H9 (cell line): Measurements from ENCODE around the gene FHIT. TPM values are rescaled to one million over a fixed set of nuclear protein-coding genes. Genes with fewer than 3 reads are reported as not detected.

Experiments used
- DNase-seq: peaks from one replicate; pipeline ENCODE4 v3.0.0-alpha.2; 2017
- H2AFZ ChIP-seq: one replicate; pipeline ENCODE4 v1.6.1; 2013; ENCODE audit warnings: mild to moderate bottlenecking, low read length, control low read depth, moderate library complexity
- H2AK5ac ChIP-seq: 2 replicates; pipeline ENCODE4 v1.6.1; 2013; ENCODE audit warnings: low read length, control low read depth, mixed read lengths; ENCODE audit not compliant: insufficient read length
- H2BK120ac ChIP-seq: one replicate; pipeline ENCODE4 v1.6.1; 2013; ENCODE audit warnings: low read depth, mild to moderate bottlenecking, low read length, control low read depth, inconsistent platforms; ENCODE audit not compliant: poor library complexity, severe bottlenecking
- H2BK12ac ChIP-seq: 2 replicates; pipeline ENCODE4 v1.6.1; 2013; ENCODE audit warnings: low read length, control low read depth, mixed read lengths, low read depth; ENCODE audit not compliant: insufficient read length
- H2BK15ac ChIP-seq: 2 replicates; pipeline ENCODE4 v1.6.1; 2013; ENCODE audit warnings: low read depth, low read length, control low read depth
- H2BK20ac ChIP-seq: one replicate; pipeline ENCODE4 v1.6.1; 2013; ENCODE audit warnings: low read depth, mild to moderate bottlenecking, low read length, control low read depth, inconsistent platforms; ENCODE audit not compliant: poor library complexity, severe bottlenecking
- H2BK5ac ChIP-seq: 2 replicates; pipeline ENCODE4 v1.6.1; 2013; ENCODE audit warnings: low read length, control low read depth, mixed read lengths; ENCODE audit not compliant: insufficient read length
- H3K14ac ChIP-seq: 2 replicates; pipeline ENCODE4 v1.6.1; 2013; ENCODE audit warnings: low read length, control low read depth; ENCODE audit not compliant: insufficient read depth
- H3K18ac ChIP-seq: 2 replicates; pipeline ENCODE4 v1.6.1; 2013; ENCODE audit warnings: low read depth, mild to moderate bottlenecking, mixed read lengths, low read length, control low read depth; ENCODE audit not compliant: insufficient read length
- H3K23ac ChIP-seq: 2 replicates; pipeline ENCODE4 v1.6.1; 2013; ENCODE audit warnings: low read length, control low read depth, mixed read lengths, low read depth; ENCODE audit not compliant: insufficient read length
- H3K23me2 ChIP-seq: 2 replicates; pipeline ENCODE4 v1.6.1; 2013; ENCODE audit warnings: low read depth, mild to moderate bottlenecking, mixed read lengths, low read length, control low read depth; ENCODE audit not compliant: insufficient read length, poor library complexity, severe bottlenecking
- H3K27ac ChIP-seq: 2 replicates; pipeline ENCODE4 v1.5.1; 2013; ENCODE audit warnings: low read length, control low read depth, mixed read lengths, low read depth; ENCODE audit not compliant: insufficient read length
- H3K27me3 ChIP-seq: 2 replicates; pipeline ENCODE4 v1.6.1; 2013; ENCODE audit warnings: low read length, control low read depth, inconsistent platforms; ENCODE audit not compliant: insufficient read depth
- H3K4ac ChIP-seq: 2 replicates; pipeline ENCODE4 v1.6.1; 2013; ENCODE audit warnings: low read depth, mild to moderate bottlenecking, control low read depth, inconsistent platforms, low read length, moderate library complexity
- H3K4me1 ChIP-seq: 2 replicates; pipeline ENCODE4 v1.6.1; 2013; ENCODE audit warnings: low read length, control low read depth, inconsistent platforms; ENCODE audit not compliant: insufficient read depth
- H3K4me2 ChIP-seq: 2 replicates; pipeline ENCODE4 v1.6.1; 2013; ENCODE audit warnings: low read length, control low read depth, mixed read lengths; ENCODE audit not compliant: insufficient read length, insufficient read depth
- H3K56ac ChIP-seq: 2 replicates; pipeline ENCODE4 v1.6.1; 2013; ENCODE audit warnings: low read depth, mild to moderate bottlenecking, mixed read lengths, low read length, control low read depth; ENCODE audit not compliant: insufficient read length
- H3K79me1 ChIP-seq: 2 replicates; pipeline ENCODE4 v1.6.1; 2013; ENCODE audit warnings: low read depth, mild to moderate bottlenecking, moderate library complexity, low read length, control low read depth, inconsistent platforms; ENCODE audit not compliant: insufficient read depth, poor library complexity, severe bottlenecking
- H3K79me2 ChIP-seq: 2 replicates; pipeline ENCODE4 v1.6.1; 2013; ENCODE audit warnings: low read length, control low read depth, inconsistent platforms; ENCODE audit not compliant: insufficient read depth
- H3K9ac ChIP-seq: 2 replicates; pipeline ENCODE4 v1.6.1; 2013; ENCODE audit warnings: low read length, control low read depth, mixed read lengths; ENCODE audit not compliant: insufficient read length; ENCODE audit errors: extremely low read depth
- H3K9me3 ChIP-seq: one replicate; pipeline ENCODE4 v1.6.1; 2013; ENCODE audit warnings: low read depth, low read length, inconsistent platforms; ENCODE audit not compliant: control insufficient read depth
- H3T11ph ChIP-seq: one replicate; pipeline ENCODE4 v1.6.1; 2013; ENCODE audit warnings: mild to moderate bottlenecking, low read length, control low read depth, inconsistent platforms
- H4K20me1 ChIP-seq: one replicate; pipeline ENCODE4 v1.6.1; 2013; ENCODE audit not compliant: control insufficient read depth, insufficient read length, insufficient read depth
- H4K5ac ChIP-seq: 2 replicates; pipeline ENCODE4 v1.6.1; 2013; ENCODE audit warnings: low read depth, mild to moderate bottlenecking, mixed read lengths, low read length, control low read depth; ENCODE audit not compliant: insufficient read length
- H4K8ac ChIP-seq: replicated peaks from 2 replicates; pipeline ENCODE4 v1.6.1; 2013; ENCODE audit warnings: low read length, control low read depth, mixed read lengths, low read depth; ENCODE audit not compliant: insufficient read length
- H4K91ac ChIP-seq: 2 replicates; pipeline ENCODE4 v1.6.1; 2013; ENCODE audit warnings: low read depth, mild to moderate bottlenecking, moderate library complexity, mixed read lengths, low read length, control low read depth; ENCODE audit not compliant: insufficient read length
- H3K27ac Mint-ChIP-seq, 3 experiments: 2 replicates in 2 of 3; 3 replicates in 1 of 3; pipeline ENCODE4 v1.8.0; 2020 to 2021; ENCODE audit warnings: mixed read lengths in 3 of 3, mild to moderate bottlenecking in 1 of 3, moderate library complexity in 1 of 3
- H3K27me3 Mint-ChIP-seq: 2 replicates; pipeline ENCODE4 v1.8.0; 2021; ENCODE audit warnings: low read depth, mild to moderate bottlenecking, moderate library complexity, mixed read lengths
- H3K36me3 Mint-ChIP-seq, 3 experiments: 2 replicates in 2 of 3; 3 replicates in 1 of 3; pipeline ENCODE4 v1.8.0; 2020 to 2021; ENCODE audit warnings: low read depth in 3 of 3, mixed read lengths in 3 of 3; ENCODE audit not compliant: insufficient read depth in 1 of 3
- H3K4me1 Mint-ChIP-seq, 2 experiments: 2 replicates each; pipeline ENCODE4 v1.8.0; 2020; ENCODE audit warnings: mixed read lengths in 2 of 2
- H3K4me3 Mint-ChIP-seq, 2 experiments: 2 replicates in 1 of 2; 3 replicates in 1 of 2; pipeline ENCODE4 v1.8.0; 2020 to 2021; ENCODE audit warnings: mild to moderate bottlenecking in 2 of 2, mixed read lengths in 2 of 2, moderate library complexity in 1 of 2
- H3K9me3 Mint-ChIP-seq, 2 experiments: 2 replicates in 1 of 2; 3 replicates in 1 of 2; pipeline ENCODE4 v1.8.0; 2020; ENCODE audit warnings: mild to moderate bottlenecking in 2 of 2, mixed read lengths in 2 of 2, moderate library complexity in 1 of 2
- WGBS: extraction: QIAGEN DNeasy Blood & Tissue Kit; methylation state at CpG from one replicate; pipeline ENCODE4 v1.1.7; 2013; ENCODE audit warnings: missing lambda C conversion rate, low lambda C conversion rate, mixed read lengths; ENCODE audit not compliant: insufficient read length; ENCODE audit errors: extremely low coverage; 5-methylcytosine and 5-hydroxymethylcytosine counted together
- total RNA-seq: library from RNA; stranded (reverse); gene quantifications from 2 replicates; pipeline ENCODE4 v1.2.1, GENCODE V29; 2021
- TF ChIP-seq, protein P1 (sequence below): fragments of 200-600 bp; sonication (generic); conservative IDR thresholded peaks from 3 replicates; pipeline ENCODE4 v1.8.0; 2021; ENCODE audit warnings: antibody characterized with exemption, mild to moderate bottlenecking

FHIT gene
- total RNA-seq, 1 experiment from 2014 or later: 3.0 TPM

DNA sequence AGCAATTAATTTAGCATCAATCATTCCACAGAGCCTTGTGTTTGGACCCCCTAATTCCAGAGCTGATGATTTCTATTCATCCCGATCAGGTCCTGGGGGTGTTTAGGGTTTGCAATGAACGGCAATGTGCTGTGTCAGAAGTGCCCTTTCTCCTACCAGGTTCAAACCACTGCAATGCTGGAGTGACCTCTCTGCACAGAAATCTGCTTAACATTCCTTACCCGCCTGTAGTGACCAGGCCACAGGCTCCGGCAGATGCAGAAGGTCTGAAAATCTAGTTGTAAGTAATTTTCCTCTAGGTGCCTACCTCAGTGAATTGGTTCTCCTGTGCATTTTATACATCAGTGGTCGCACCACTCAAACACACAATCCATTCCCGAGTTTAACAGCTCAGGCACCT, 1476.1 kb downstream of the FHIT start:
- no peak overlapping the region for H3T11ph ChIP-seq

More for the DNA sequence above, 1476.1 kb downstream of the FHIT start:
- Histone ChIP-seq H3K79me2 (no peaks in the 10 kb centered on the region), H3K4me1 (no peaks in the 10 kb centered on the region), H3K56ac (no peak overlapping the region), H3K79me1 (no peaks in the 10 kb centered on the region), H2AFZ (no peak overlapping the region), H3K4me2 (no peak overlapping the region), H3K27ac (no peak overlapping the region), H3K9me3 (no peaks in the 10 kb centered on the region), H3K9ac (no peak overlapping the region), H4K20me1 (no peaks in the 10 kb centered on the region), H4K91ac (no peak overlapping the region), H3K14ac (no peak overlapping the region), H3K27me3 (no peaks in the 10 kb centered on the region), H4K5ac (no peak overlapping the region), H2AK5ac (no peak overlapping the region), H2BK120ac (no peak overlapping the region), H3K23ac (no peak overlapping the region), H2BK15ac (no peak overlapping the region), H3K23me2 (no peaks in the 10 kb centered on the region), H2BK20ac (no peak overlapping the region), H4K8ac (no peak overlapping the region), H3K18ac (no peak overlapping the region), H2BK12ac (no peak overlapping the region), H3K4ac (no peak overlapping the region), H2BK5ac (no peak overlapping the region)
- DNase-seq: no peak
- H3K36me3 Mint-ChIP-seq: no peaks in the 10 kb centered on the region; a peak in 1 of 7 replicates
- no peaks in the 10 kb centered on the region; a peak in 1 of 5 replicates for H3K9me3 Mint-ChIP-seq
- H3K27ac Mint-ChIP-seq: no peak overlapping the region
- H3K4me1 Mint-ChIP-seq: peaks cover 7 to 10% of the 10 kb centered on the region in 2 experiments
- H3K27me3 Mint-ChIP-seq: no peaks in the 10 kb centered on the region
- TF ChIP-seq, protein P1, sequence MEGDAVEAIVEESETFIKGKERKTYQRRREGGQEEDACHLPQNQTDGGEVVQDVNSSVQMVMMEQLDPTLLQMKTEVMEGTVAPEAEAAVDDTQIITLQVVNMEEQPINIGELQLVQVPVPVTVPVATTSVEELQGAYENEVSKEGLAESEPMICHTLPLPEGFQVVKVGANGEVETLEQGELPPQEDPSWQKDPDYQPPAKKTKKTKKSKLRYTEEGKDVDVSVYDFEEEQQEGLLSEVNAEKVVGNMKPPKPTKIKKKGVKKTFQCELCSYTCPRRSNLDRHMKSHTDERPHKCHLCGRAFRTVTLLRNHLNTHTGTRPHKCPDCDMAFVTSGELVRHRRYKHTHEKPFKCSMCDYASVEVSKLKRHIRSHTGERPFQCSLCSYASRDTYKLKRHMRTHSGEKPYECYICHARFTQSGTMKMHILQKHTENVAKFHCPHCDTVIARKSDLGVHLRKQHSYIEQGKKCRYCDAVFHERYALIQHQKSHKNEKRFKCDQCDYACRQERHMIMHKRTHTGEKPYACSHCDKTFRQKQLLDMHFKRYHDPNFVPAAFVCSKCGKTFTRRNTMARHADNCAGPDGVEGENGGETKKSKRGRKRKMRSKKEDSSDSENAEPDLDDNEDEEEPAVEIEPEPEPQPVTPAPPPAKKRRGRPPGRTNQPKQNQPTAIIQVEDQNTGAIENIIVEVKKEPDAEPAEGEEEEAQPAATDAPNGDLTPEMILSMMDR: no peak
- no peak overlapping the region for H3K4me3 Mint-ChIP-seq
- no CpG with 5 or more reads among the region's 6 CpGs for WGBS
